ENCODE measurements around the gene PRSS33. TPM values are rescaled to one million over a fixed set of nuclear protein-coding genes. Genes with fewer than 3 reads are reported as not detected.

The PRSS33 gene
- polyA plus RNA-seq, 12 donors, result not detected

- no peak for DNase-seq
Measured at GRCh38 chr16:2743007-2743810, 44.2 kb downstream of the PRSS33 start.

- no peak for DNase-seq
Measured at GRCh38 chr16:2742323-2743006, 44.9 kb downstream of the PRSS33 start.

DNA sequence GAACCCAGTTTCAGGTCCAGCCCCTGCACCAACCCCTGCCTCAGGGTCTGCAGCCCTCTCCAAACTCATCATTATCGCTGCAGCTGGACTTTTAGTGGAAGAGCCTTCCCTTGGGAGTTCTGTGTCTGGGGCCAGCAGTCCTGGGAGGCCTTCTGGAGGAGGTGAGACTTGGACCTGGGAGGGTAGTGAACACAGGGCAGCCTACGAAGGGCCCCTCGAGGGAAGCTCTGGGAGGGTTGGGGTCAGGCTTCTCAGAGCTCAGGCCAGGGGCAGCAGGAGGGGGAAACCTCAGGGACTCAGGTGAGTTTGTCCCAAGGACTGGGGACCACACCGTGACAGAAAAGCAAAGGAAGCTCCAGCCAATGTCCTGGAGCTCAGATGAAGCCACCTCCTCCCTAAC is 46.2 kb downstream of the PRSS33 start:
- DNase-seq, result no peak

GRCh38 chr16:2740476-2740875 is 46.9 kb downstream of the PRSS33 start:
- DNase-seq, result no peak

GRCh38 chr16:2739625-2740430 is 47.5 kb downstream of the PRSS33 start:
- no peak for DNase-seq

- no peak for DNase-seq
Measured at GRCh38 chr16:2738615-2739014, 48.7 kb downstream of the PRSS33 start.

- DNase-seq, result no peak
Measured at GRCh38 chr16:2737895-2738418, 49.4 kb downstream of the PRSS33 start.

DNA sequence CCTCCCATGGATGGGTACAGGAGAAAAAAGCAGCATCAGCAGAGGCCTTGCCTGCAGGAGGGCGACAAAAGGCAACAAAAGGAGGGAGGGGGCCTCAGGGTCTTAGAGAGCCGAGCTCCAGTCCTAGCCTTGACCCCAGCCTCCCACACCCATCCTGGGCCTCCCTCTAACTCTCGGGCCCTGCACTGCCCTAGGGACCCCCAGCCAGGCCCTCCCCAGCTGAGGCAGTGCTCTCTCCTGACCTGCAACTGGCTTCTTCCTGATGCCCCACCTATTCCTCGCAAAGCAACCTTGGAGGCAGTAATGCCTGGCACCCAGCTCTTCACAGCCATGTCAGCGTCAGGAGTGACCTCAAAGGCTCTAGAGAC is 50.1 kb downstream of the PRSS33 start:
- DNase-seq, result no peak

- no peak for DNase-seq
Measured at GRCh38 chr16:2736476-2737237, 50.7 kb downstream of the PRSS33 start.

DNA sequence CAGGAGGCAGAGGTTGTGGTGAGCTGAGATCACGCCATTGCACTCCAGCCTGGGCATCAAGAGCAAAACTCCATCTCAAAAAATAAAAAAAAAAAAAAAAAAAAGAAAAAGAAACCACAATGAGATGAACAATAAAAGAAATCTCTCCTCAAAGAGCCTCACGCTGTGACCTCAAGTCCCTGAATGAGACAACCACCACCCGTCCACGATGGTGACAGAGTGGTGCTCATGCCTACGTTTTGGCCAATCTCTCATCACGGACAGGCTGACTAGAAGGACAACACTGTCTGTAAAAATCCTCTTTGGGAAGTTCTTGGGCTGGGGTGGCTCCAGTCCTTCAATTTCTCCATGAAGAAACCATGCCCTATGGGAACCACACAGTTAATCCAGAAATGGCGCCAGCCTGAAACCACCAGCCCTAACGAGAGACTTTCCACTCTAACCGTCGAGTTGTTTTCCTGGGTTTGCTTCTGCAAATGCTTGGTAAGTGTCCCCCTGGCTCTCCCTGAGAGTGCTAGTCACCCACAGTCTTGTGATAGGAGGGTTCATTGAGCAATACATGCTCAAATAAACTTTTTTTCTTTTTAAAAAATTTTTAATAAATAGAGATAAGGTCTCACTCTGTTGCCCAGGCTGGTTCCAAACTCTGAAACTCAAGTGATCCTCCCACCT is 52.4 kb downstream of the PRSS33 start:
- DNase-seq, result no peak

Other genes starting within 250 kb of the PRSS33 start
- gene PDPK1, start 249.5 kb downstream of the PRSS33 start, polyA plus RNA-seq (ENCODE audit: insufficient read length in 12 of 12), result 10 to 100 TPM in 11 of 12 donors, not detected in 1; 26.4 to 50.8 (median 32.8) TPM
- 10 to 100 TPM in 11 of 12 donors, not detected in 1; 18.0 to 26.1 (median 21.0) TPM for gene KCTD5, start 105.0 kb downstream of the PRSS33 start, polyA plus RNA-seq (ENCODE audit: insufficient read length in 12 of 12)
- 1 to 10 TPM in 7 of 12 donors, under 1 TPM in 3, not detected in 2; 0.87 to 1.8 (median 1.2) TPM for gene PRSS27, start 67.3 kb downstream of the PRSS33 start, polyA plus RNA-seq (ENCODE audit: insufficient read length in 12 of 12)
- gene SRRM2, start 34.9 kb downstream of the PRSS33 start, polyA plus RNA-seq (ENCODE audit: insufficient read length in 12 of 12), result 1,000 to 10,000 TPM in 1 of 12 donors, 100 to 1,000 TPM in 11; 311 to 1,481 (median 496) TPM
- gene ELOB, start 10.3 kb downstream of the PRSS33 start, polyA plus RNA-seq (ENCODE audit: insufficient read length in 12 of 12), result 100 to 1,000 TPM in 10 of 12 donors, 10 to 100 TPM in 1, not detected in 1; 77.3 to 189 (median 135) TPM
- gene PRSS41, start 10.9 kb upstream of the PRSS33 start, polyA plus RNA-seq (ENCODE audit: insufficient read length in 12 of 12), result not detected
- under 1 TPM in 3 of 12 donors, not detected in 9; 0.18 to 0.46 (median 0.19) TPM for gene PRSS21, start 29.7 kb upstream of the PRSS33 start, polyA plus RNA-seq (ENCODE audit: insufficient read length in 12 of 12)
- under 1 TPM in 7 of 12 donors, not detected in 5; 0.23 to 0.97 (median 0.37) TPM for gene ZG16B, start 42.7 kb upstream of the PRSS33 start, polyA plus RNA-seq (ENCODE audit: insufficient read length in 12 of 12)
- gene PRSS22, start 70.6 kb upstream of the PRSS33 start, polyA plus RNA-seq (ENCODE audit: insufficient read length in 12 of 12), result 1 to 10 TPM in 2 of 12 donors, under 1 TPM in 2, not detected in 8; 0.13 to 2.1 (median 1.3) TPM
- gene FLYWCH2, start 95.7 kb upstream of the PRSS33 start, polyA plus RNA-seq (ENCODE audit: insufficient read length in 12 of 12), result 10 to 100 TPM in 11 of 12 donors, not detected in 1; 11.6 to 40.5 (median 15.6) TPM
- gene FLYWCH1, start 124.4 kb upstream of the PRSS33 start, polyA plus RNA-seq (ENCODE audit: insufficient read length in 12 of 12), result 10 to 100 TPM in 11 of 12 donors, not detected in 1; 11.7 to 27.5 (median 18.3) TPM
- gene KREMEN2, start 176.7 kb upstream of the PRSS33 start, polyA plus RNA-seq (ENCODE audit: insufficient read length in 12 of 12), result 10 to 100 TPM in 2 of 12 donors, 1 to 10 TPM in 9, not detected in 1; 2.6 to 37.4 (median 5.2) TPM
- 10 to 100 TPM in 2 of 12 donors, 1 to 10 TPM in 9, not detected in 1; 4.8 to 16.7 (median 6.4) TPM for gene PAQR4, start 181.8 kb upstream of the PRSS33 start, polyA plus RNA-seq (ENCODE audit: insufficient read length in 12 of 12)
- 10 to 100 TPM in 7 of 12 donors, 1 to 10 TPM in 4, not detected in 1; 7.3 to 22.6 (median 11.2) TPM for gene PKMYT1, start 192.9 kb upstream of the PRSS33 start, polyA plus RNA-seq (ENCODE audit: insufficient read length in 12 of 12)
- gene CLDN9, start 225.4 kb upstream of the PRSS33 start, polyA plus RNA-seq (ENCODE audit: insufficient read length in 12 of 12), result 1 to 10 TPM in 8 of 12 donors, under 1 TPM in 3, not detected in 1; 0.39 to 5.2 (median 2.0) TPM
- gene CLDN6, start 230.6 kb upstream of the PRSS33 start, polyA plus RNA-seq (ENCODE audit: insufficient read length in 12 of 12), result 1 to 10 TPM in 3 of 12 donors, under 1 TPM in 7, not detected in 2; 0.26 to 9.1 (median 0.41) TPM
- 100 to 1,000 TPM in 1 of 12 donors, 10 to 100 TPM in 10, not detected in 1; 17.2 to 159 (median 35.9) TPM for gene TNFRSF12A, start 232.8 kb upstream of the PRSS33 start, polyA plus RNA-seq (ENCODE audit: insufficient read length in 12 of 12)
- gene HCFC1R1, start 236.4 kb upstream of the PRSS33 start, polyA plus RNA-seq (ENCODE audit: insufficient read length in 12 of 12), result 100 to 1,000 TPM in 7 of 12 donors, 10 to 100 TPM in 4, not detected in 1; 82.4 to 162 (median 104) TPM
- gene THOC6, start 236.5 kb upstream of the PRSS33 start, polyA plus RNA-seq (ENCODE audit: insufficient read length in 12 of 12), result 100 to 1,000 TPM in 1 of 12 donors, 10 to 100 TPM in 11; 14.4 to 839 (median 18.9) TPM
- gene BICDL2, start 249.4 kb upstream of the PRSS33 start, polyA plus RNA-seq (ENCODE audit: insufficient read length in 12 of 12), result 1 to 10 TPM in 4 of 12 donors, not detected in 8; 1.0 to 7.7 (median 2.8) TPM

All from muscle of arm (tissue), 12 donors.